ENCODE data around the gene SPR. TPM values are rescaled to one million over a fixed set of nuclear protein-coding genes. Genes with fewer than 3 reads are reported as not detected.
A peak's percentile ranks its signal among the peaks of the same experiment; 100 is the strongest.

Gene SPR
- total and polyA plus RNA-seq, 2 donors (not counting 3 experiments of a cell fraction or from before 2014, with no cell fraction given), result 22.0 to 27.6 TPM

GRCh38 chr2:72886505-72887031, 640 bp upstream of the SPR start:
- DNase-seq (ENCODE audit: low read depth, low spot score), result no peak
- H3K9me1 ChIP-seq (replicated peaks; ENCODE audit: control insufficient read depth, extremely low read depth, insufficient read depth, low read length), result no peaks in the 10 kb centered on the region
- BruUV-seq (replicated peaks), result no TSS peak
- no peak overlapping the region for H3K27ac ChIP-seq (ENCODE audit: insufficient read depth, low read depth, low read length)
- H3K4me1 ChIP-seq (ENCODE audit: control insufficient read depth, extremely low read depth, insufficient read depth, low read length), result peaks cover 13% of the 10 kb centered on the region
- peak; percentile 49 for FAIRE-seq
- ChIA-PET CTCF (interaction anchor here (0.7 to 3.1 kb wide), 19 partner anchors 9 to 326 kb away, joined by 3 to 32 read pairs (median 5); partner anchors contain the start of gene EMX1), POLR2A (no interaction called here)
- no peaks in the 10 kb centered on the region for H4K20me1 ChIP-seq (replicated peaks; ENCODE audit: control insufficient read depth, extremely low read depth, insufficient read depth, low read length)
- H2AFZ ChIP-seq (ENCODE audit: low read depth, low read length), result peak overlapping the region; percentile 98
- intact Hi-C loops (cut with micrococcal nuclease), result loop anchor here (1.0 to 2.0 kb wide), 2 partner anchors 32 to 115 kb away; no protein-coding TSS in a partner anchor
- H3K27me3 ChIP-seq (ENCODE audit: control insufficient read depth in 2 of 2, insufficient read depth in 2 of 2, low read length in 2 of 2), result peaks cover 0 to 3% of the 10 kb centered on the region in 2 experiments
- peaks cover 0 to 3% of the 10 kb centered on the region in 2 experiments for H3K36me3 ChIP-seq (ENCODE audit: control insufficient read depth in 2 of 2, extremely low read depth in 1 of 2, insufficient read depth in 2 of 2, low read length in 2 of 2)
- H3K4me2 ChIP-seq (ENCODE audit: insufficient read depth, low read length), result peak overlapping the region; percentile 91
- peak overlapping the region; percentile 54 to 81 (median 73) for H3K4me3 ChIP-seq (replicated peaks in 1 of 3; ENCODE audit: insufficient read depth in 1 of 3, low read depth in 1 of 3, low read length in 3 of 3)
- H3K9me3 ChIP-seq (replicated peaks; ENCODE audit: control insufficient read depth, insufficient read depth, low read length), result no peaks in the 10 kb centered on the region
- H3K79me2 ChIP-seq (ENCODE audit: control insufficient read depth, insufficient read depth, low read length), result no peaks in the 10 kb centered on the region
- peak overlapping the region; percentile 77 for H3K9ac ChIP-seq (replicated peaks; ENCODE audit: extremely low read depth, insufficient read depth, low read length)
- dilution Hi-C loops (cut with MboI; ENCODE audit: extremely low pct_ligation_motif_present, low sequenced_read_pairs), result no loop called here
- TF ChIP-seq CTCF (IDR thresholded peaks at IDR 0.05; ENCODE audit: extremely low read depth in 1 of 2, insufficient read depth in 1 of 2, low read depth in 1 of 2, low read length in 2 of 2), result no peak
- no peak for TF ChIP-seq FOS (IDR thresholded peaks at IDR 0.05; ENCODE audit: borderline replicate concordance, insufficient read depth, low read length)
- TF ChIP-seq POLR2A (IDR thresholded peaks at IDR 0.05; ENCODE audit: low read depth, low read length), result no peak
- TF ChIP-seq POLR2AphosphoS5 (IDR thresholded peaks at IDR 0.05; ENCODE audit: insufficient read depth, low read depth, low read length), result no peak
- no peak for TF ChIP-seq EZH2 (IDR thresholded peaks at IDR 0.05; ENCODE audit: borderline replicate concordance, low read depth, low read length, severe bottlenecking)
- TF ChIP-seq MAX (IDR thresholded peaks at IDR 0.05; ENCODE audit: insufficient read depth, insufficient read length), result no peak
- no peak for TF ChIP-seq MYC (IDR thresholded peaks at IDR 0.05; ENCODE audit: low read depth, low read length)
